Hematopoietic multipotent progenitor cell (in vitro differentiated cells): ENCODE measurements around the gene PRF1. TPM values are rescaled to one million over a fixed set of nuclear protein-coding genes. Genes with fewer than 3 reads are reported as not detected.
A peak's percentile ranks its signal among the peaks of the same experiment; 100 is the strongest.

Experiments
- DNase-seq, 3 donors: peaks; one replicate each; pipeline ENCODE4 v3.0.0-alpha.2; 2011 to 2015; ENCODE audit warnings: low read depth in 2 of 3, low spot score in 2 of 3
- total RNA-seq: library from RNA; depleted of rRNA; stranded (reverse); fragments of >200 nt; gene quantifications from one replicate; pipeline ENCODE4 v1.2.3, GENCODE V29; 2012

PRF1 gene
- total RNA-seq, 1 donor = 0.81 TPM

- DNase-seq = no peak
These were observed 23.1 kb downstream of the PRF1 start for GRCh38 chr10:70579234-70580002.

GRCh38 chr10:70578371-70578947, 24.1 kb downstream of the PRF1 start:
- DNase-seq = peak in 2 of 3 donors; percentile 60 to 75

- peak in 1 of 3 donors; percentile 33 for DNase-seq
These were observed 25.6 kb downstream of the PRF1 start for GRCh38 chr10:70576803-70577517.

GRCh38 chr10:70575874-70576802, 26.4 kb downstream of the PRF1 start:
- peak in 2 of 3 donors; percentile 93 to 97 for DNase-seq

GRCh38 chr10:70575486-70575873, 27.1 kb downstream of the PRF1 start:
- no peak for DNase-seq

GRCh38 chr10:70573599-70574506, 28.7 kb downstream of the PRF1 start:
- no peak for DNase-seq

GRCh38 chr10:70571636-70572439, 30.7 kb downstream of the PRF1 start:
- no peak for DNase-seq

DNA sequence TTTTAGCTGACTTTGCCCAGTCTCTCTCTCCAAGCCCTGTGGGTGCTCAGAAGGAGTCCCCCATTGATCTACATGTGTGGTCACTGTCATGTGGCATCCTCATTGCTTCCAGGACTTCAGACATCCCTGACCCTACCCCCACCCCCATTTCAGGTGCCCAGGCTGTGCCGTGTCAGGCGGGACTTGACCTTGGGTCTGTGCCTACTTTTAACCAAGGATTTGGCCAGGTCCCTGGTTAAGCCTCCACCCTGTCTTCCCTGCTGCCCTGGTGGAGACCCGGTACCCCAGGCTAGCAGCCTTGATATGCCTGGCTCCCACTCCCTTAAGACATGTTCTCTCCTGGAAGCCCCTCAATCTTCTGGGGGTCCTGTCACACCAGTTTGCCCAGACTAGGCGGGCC, 31.3 kb downstream of the PRF1 start:
- no peak for DNase-seq

DNA sequence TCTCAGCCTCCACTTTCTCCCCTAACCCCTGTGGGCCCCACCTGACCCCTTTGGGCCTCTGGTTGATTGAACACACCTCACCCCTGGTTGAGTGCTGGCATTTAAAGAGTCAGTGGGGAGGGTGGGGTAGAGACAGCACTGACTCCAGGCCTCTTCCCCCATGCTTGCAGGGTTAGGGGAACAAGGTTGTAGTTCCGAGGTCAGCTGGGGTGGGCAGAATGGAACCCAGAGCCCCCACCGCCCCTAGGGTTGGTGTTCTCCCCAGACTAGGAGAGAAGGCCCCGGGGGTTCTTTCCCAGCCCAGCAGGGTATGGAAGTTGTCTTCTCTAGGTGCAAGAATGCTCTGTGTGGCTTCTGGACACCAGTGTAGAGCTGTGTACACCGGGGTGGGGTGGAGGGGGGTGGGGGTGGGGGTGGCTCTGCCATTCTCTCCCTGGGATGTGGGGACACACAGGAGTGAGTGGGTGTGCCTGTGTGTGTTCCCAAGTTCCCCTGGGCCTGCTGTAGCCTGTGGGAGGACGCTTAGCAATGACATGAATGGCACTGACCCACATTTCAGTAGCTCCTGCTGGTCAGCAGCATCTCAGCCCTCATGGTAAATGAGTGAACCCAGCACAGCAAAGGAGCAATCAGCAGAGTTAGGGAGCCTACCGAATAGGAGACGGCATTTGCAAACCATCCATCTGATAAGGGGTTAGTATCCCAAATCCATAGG, 33.6 kb downstream of the PRF1 start:
- no peak for DNase-seq

GRCh38 chr10:70568113-70568512, 34.4 kb downstream of the PRF1 start:
- no peak for DNase-seq

DNA sequence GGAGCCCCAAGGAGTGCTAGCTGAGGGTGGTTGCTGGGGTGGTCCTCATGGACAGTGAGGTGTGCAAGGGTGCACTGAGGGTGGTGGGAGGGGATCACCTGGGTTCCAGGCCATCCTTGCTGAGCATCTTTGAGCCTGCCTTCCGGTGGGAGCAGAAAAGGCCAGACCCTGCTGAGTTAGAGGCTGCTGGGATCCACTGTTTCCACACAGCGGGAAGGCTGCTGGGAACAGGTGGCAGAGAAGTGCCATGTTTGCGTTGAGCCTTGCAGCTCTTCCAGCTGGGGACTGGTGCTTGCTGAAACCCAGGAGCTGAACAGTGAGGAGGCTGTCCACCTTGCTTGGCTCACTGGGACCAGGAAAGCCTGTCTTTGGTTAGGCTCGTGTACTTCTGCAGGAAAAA, 34.9 kb downstream of the PRF1 start:
- DNase-seq = no peak

DNA sequence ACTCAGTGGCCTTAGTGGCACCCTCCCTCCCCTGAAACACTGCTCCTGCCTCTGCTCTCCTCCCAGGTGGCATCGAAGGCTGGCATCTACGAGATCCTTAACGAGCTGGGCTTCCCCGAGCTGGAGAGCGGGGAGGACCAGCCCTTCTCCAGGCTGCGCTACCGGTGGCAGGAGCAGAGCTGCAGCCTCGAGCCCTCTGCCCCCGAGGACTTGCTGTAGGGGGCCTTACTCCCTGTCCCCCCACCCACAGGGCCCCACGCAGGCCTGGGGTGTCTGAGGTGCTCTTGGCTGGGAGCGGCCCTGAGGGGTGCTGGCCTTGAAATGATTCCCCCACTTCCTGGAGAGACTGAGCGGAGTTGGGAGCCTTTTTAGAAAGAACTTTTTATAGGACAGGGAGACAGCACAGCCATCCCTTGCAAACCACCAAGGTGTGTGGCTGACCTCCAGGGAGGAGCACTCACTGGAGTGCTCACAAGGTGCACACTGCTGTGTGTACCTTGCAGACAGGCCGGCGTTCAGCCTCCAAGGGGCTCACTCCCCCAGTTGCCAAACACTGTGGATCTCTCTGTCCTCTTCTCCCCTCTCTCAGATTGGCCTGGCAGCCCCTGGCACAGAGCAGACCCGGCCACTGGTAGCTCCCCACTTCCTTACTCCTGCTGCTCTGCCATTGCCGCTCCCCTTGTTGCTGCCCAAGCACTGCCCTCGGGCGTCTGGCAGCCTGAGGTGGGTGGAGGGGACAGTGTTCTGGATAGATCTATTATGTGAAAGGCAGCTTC, 35.8 kb downstream of the PRF1 start:
- no peak for DNase-seq

- peak in 1 of 3 donors; percentile 59 for DNase-seq
These were observed 36.7 kb downstream of the PRF1 start for GRCh38 chr10:70565556-70566514.

DNA sequence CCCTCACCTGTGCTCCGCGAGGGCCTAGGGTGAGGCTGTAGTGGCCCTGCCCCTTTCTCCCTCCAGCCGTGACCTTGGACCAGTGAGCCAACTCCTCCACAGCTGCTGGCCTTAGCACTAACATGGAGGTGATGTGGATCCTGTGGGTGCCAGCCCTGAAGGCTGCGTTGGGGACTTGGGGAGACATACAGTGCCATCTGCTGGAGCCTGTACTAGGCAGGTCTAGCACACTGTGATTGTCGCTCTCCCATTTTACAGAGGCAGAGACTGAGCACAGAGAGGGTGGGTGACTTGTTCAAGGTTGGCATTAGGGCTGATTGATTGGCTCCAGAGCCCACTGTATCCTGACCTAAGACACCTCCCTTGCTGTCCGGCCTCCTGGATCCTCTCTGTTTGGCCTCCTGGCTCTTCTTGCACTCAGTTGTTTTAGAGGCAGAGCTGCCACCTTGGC, 37.6 kb downstream of the PRF1 start:
- DNase-seq = no peak

DNA sequence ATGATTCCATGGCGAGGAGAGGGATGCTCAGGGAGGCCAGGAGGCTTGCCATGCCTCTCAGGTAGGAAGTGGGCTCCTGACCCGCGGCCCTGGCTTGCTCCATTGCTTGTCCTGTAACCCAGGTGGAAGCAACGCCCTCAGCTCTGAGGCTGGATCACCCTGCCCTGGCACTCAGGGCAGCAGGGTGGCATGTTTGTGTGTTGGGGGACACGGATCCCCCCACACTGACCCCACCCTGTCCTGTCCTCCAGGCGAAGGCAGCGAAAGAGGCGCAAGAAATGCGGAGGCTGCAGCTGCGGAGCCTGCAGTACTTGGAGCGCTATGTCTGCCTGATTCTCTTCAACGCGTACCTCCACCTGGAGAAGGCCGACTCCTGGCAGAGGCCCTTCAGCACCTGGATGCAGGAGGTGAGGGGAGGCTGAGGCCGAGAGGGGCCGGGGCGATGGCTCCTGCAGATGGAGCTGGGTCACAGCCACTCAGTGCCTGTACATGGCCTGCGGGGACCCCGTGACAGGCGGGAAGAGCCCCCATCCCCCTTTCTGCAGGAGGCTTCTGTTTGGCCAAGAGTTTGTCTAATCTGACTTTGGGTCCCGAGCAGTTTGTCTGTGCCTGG, 38.3 kb downstream of the PRF1 start:
- DNase-seq = no peak

DNA sequence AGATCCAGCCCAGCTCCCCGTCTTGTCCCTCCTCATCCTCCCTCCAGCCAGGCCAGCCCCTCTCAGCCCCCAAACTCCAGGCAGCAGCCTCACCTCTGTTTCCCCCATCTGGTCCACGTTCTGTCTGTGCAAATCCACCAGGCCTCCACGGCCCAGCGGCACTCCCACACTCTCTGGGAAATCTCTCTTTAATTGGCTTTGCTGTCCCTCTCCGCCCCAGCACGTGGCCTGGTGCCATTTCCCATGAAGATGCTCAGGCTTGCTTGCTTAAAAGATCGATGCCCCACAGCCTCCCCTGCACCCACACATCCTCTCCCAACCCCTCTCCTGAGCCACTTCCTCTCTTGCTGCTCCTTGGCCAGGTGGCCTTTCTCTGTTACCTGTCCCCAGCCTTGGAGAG, 39.3 kb downstream of the PRF1 start:
- no peak for DNase-seq
